ENCODE results near the gene SLX4.

The SLX4 gene

DNA sequence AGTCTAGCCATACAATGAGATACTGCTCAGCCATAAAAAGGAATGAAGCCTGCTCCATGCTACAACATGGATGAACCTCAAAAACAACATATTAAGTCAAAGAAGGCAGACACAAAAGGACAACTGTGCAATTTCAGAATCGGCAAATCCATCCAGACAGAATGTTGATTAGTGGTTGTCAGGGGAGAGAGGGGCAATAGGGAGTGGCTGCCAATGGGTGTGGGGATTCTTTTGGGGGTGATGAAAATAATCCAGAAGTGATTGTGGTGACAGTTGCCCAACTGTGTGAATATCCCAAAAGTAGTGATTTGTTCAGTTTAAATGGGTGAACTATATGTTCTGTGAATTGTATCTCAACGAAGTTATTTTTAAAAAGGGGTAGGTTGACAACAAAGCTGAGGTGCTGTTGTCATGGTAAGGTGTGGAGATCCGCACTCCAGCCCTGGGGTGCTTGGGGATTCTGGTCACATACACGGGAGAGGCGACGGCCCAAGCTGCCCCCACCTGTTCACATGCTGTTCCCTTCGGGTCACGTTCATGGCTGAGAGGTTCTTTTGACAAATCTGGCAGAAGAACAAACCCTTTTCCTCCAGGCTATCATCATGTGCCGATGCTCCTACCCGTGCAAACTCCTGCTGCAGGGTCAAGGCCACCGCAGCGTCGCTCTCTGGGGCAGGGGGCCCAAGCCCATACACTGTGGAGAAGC, 9.6 kb downstream of the SLX4 start:
- TF ChIP-seq ISL1 (CRISPR knock-in tag; IDR thresholded peaks at IDR 0.05) (no peak), ZNF70 (CRISPR knock-in tag; IDR thresholded peaks at IDR 0.05) (no peak), ARNTL (CRISPR knock-in tag; IDR thresholded peaks at IDR 0.05; ENCODE audit: borderline replicate concordance, low read depth) (no peak), GLIS3 (CRISPR knock-in tag; IDR thresholded peaks at IDR 0.05) (no peak), ZC3H10 (CRISPR knock-in tag; IDR thresholded peaks at IDR 0.05) (no peak), ZNF8 (CRISPR knock-in tag; IDR thresholded peaks at IDR 0.05) (no peak), ZNF565 (CRISPR knock-in tag; conservative IDR thresholded peaks at IDR 0.05; ENCODE audit: low read depth) (no peak), PATZ1 (CRISPR knock-in tag; IDR thresholded peaks at IDR 0.05; ENCODE audit: borderline replicate concordance) (no peak), BACH2 (CRISPR knock-in tag; IDR thresholded peaks at IDR 0.05; ENCODE audit: borderline replicate concordance) (no peak), TCF4 (CRISPR knock-in tag; IDR thresholded peaks at IDR 0.05; ENCODE audit: borderline replicate concordance) (no peak), CREB5 (CRISPR knock-in tag; IDR thresholded peaks at IDR 0.05; ENCODE audit: low read depth) (no peak), TOX (CRISPR knock-in tag; IDR thresholded peaks at IDR 0.05; ENCODE audit: borderline replicate concordance) (no peak), OSR1 (CRISPR knock-in tag; IDR thresholded peaks at IDR 0.05) (no peak), ZFP30 (CRISPR knock-in tag; IDR thresholded peaks at IDR 0.05) (no peak)
- TF ChIP-seq, protein P1, sequence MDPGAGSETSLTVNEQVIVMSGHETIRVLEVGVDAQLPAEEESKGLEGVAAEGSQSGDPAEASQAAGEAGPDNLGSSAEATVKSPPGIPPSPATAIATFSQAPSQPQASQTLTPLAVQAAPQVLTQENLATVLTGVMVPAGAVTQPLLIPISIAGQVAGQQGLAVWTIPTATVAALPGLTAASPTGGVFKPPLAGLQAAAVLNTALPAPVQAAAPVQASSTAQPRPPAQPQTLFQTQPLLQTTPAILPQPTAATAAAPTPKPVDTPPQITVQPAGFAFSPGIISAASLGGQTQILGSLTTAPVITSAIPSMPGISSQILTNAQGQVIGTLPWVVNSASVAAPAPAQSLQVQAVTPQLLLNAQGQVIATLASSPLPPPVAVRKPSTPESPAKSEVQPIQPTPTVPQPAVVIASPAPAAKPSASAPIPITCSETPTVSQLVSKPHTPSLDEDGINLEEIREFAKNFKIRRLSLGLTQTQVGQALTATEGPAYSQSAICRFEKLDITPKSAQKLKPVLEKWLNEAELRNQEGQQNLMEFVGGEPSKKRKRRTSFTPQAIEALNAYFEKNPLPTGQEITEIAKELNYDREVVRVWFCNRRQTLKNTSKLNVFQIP (CRISPR knock-in tag; IDR thresholded peaks at IDR 0.05; ENCODE audit: borderline replicate concordance, low read depth) = no peak
- TF ChIP-seq, protein P2, sequence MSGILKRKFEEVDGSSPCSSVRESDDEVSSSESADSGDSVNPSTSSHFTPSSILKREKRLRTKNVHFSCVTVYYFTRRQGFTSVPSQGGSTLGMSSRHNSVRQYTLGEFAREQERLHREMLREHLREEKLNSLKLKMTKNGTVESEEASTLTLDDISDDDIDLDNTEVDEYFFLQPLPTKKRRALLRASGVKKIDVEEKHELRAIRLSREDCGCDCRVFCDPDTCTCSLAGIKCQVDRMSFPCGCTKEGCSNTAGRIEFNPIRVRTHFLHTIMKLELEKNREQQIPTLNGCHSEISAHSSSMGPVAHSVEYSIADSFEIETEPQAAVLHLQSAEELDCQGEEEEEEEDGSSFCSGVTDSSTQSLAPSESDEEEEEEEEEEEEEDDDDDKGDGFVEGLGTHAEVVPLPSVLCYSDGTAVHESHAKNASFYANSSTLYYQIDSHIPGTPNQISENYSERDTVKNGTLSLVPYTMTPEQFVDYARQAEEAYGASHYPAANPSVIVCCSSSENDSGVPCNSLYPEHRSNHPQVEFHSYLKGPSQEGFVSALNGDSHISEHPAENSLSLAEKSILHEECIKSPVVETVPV (CRISPR knock-in tag; IDR thresholded peaks at IDR 0.05) = no peak
- TF ChIP-seq, protein P3, sequence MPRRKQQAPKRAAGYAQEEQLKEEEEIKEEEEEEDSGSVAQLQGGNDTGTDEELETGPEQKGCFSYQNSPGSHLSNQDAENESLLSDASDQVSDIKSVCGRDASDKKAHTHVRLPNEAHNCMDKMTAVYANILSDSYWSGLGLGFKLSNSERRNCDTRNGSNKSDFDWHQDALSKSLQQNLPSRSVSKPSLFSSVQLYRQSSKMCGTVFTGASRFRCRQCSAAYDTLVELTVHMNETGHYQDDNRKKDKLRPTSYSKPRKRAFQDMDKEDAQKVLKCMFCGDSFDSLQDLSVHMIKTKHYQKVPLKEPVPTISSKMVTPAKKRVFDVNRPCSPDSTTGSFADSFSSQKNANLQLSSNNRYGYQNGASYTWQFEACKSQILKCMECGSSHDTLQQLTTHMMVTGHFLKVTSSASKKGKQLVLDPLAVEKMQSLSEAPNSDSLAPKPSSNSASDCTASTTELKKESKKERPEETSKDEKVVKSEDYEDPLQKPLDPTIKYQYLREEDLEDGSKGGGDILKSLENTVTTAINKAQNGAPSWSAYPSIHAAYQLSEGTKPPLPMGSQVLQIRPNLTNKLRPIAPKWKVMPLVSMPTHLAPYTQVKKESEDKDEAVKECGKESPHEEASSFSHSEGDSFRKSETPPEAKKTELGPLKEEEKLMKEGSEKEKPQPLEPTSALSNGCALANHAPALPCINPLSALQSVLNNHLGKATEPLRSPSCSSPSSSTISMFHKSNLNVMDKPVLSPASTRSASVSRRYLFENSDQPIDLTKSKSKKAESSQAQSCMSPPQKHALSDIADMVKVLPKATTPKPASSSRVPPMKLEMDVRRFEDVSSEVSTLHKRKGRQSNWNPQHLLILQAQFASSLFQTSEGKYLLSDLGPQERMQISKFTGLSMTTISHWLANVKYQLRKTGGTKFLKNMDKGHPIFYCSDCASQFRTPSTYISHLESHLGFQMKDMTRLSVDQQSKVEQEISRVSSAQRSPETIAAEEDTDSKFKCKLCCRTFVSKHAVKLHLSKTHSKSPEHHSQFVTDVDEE (CRISPR knock-in tag; IDR thresholded peaks at IDR 0.05) = no peak
- no peak for ATAC-seq

- no peak for ATAC-seq
- TF ChIP-seq ARNTL (CRISPR knock-in tag; IDR thresholded peaks at IDR 0.05; ENCODE audit: borderline replicate concordance, low read depth) (no peak), ZC3H10 (CRISPR knock-in tag; IDR thresholded peaks at IDR 0.05) (no peak)
- TF ChIP-seq, protein P3 (CRISPR knock-in tag; IDR thresholded peaks at IDR 0.05) = no peak
- TF ChIP-seq, protein P1 (CRISPR knock-in tag; IDR thresholded peaks at IDR 0.05; ENCODE audit: borderline replicate concordance, low read depth) = no peak
- TF ChIP-seq, protein P2 (CRISPR knock-in tag; IDR thresholded peaks at IDR 0.05) = no peak
Measured at GRCh38 chr16:3599922-3600321, 11.5 kb downstream of the SLX4 start.
